Suprapubic skin (tissue), 4 donors: ENCODE measurements around the gene FOXQ1. TPM values are rescaled to one million over a fixed set of nuclear protein-coding genes. Genes with fewer than 3 reads are reported as not detected.
"Not testable (repeated sequence)": the region's sequence is repeated elsewhere in the genome, so short reads cannot be mapped to it uniquely, and the experiment has no call there.

Experiments
- DNase-seq, 2 donors: peaks; one replicate each; pipeline ENCODE4 v3.0.0-alpha.2; 2019; ENCODE audit warnings: low spot score in 2 of 2
- H3K27ac ChIP-seq: fragments of 200-600 bp; sonication (generic); one replicate; pipeline ENCODE4 v1.5.1; 2019
- H3K27me3 ChIP-seq: fragments of 200-600 bp; sonication (generic); one replicate; pipeline ENCODE4 v1.5.1; 2019
- H3K36me3 ChIP-seq: fragments of 200-600 bp; sonication (generic); one replicate; pipeline ENCODE4 v1.5.1; 2019
- H3K4me1 ChIP-seq: fragments of 200-600 bp; sonication (generic); one replicate; pipeline ENCODE4 v1.5.1; 2019
- H3K4me3 ChIP-seq: fragments of 200-600 bp; sonication (generic); one replicate; pipeline ENCODE4 v1.5.1; 2019; ENCODE audit warnings: mild to moderate bottlenecking
- H3K9me3 ChIP-seq: fragments of 200-600 bp; sonication (generic); one replicate; pipeline ENCODE4 v1.5.1; 2019
- CTCF ChIP-seq, 2 donors: fragments of 200-600 bp in 1 of 2; fragments of 450-650 bp in 1 of 2; sonication (generic) in 1 of 2; IDR thresholded peaks; one replicate each; pipeline ENCODE4 v1.5.1; 2016 to 2019; ENCODE audit warnings: antibody characterized with exemption in 2 of 2, mild to moderate bottlenecking in 1 of 2, moderate library complexity in 1 of 2
- EP300 ChIP-seq: sonication (generic); formaldehyde crosslinking; IDR thresholded peaks from one replicate; pipeline ENCODE4 v1.6.1; 2017; ENCODE audit warnings: antibody characterized with exemption
- POLR2A ChIP-seq, 2 donors: fragments of 450-650 bp; IDR thresholded peaks; one replicate each; pipeline ENCODE4 v1.6.1; 2017; ENCODE audit warnings: antibody characterized with exemption in 2 of 2, mild to moderate bottlenecking in 2 of 2, moderate library complexity in 2 of 2
- POLR2AphosphoS5 ChIP-seq, 3 donors: sonication (generic); formaldehyde crosslinking; IDR thresholded peaks; one replicate each; pipeline ENCODE4 v1.6.1; 2017; ENCODE audit warnings: antibody characterized with exemption in 3 of 3
- WGBS: methylation state at CpG from one replicate; pipeline ENCODE4 v1.1.5; 2018; 5-methylcytosine and 5-hydroxymethylcytosine counted together
- total RNA-seq, 4 donors: library from RNA; depleted of rRNA; stranded (reverse); fragments of >200 nt; gene quantifications; one replicate each; pipeline ENCODE4 v1.1.0, GENCODE V29; 2016

Gene FOXQ1
- total RNA-seq, 4 donors from 2014 or later, result 45.4 to 101 (median 80.0) TPM

- 48% methylated on average over 5 of the region's 5 CpGs for WGBS
- Histone ChIP-seq H3K4me3 (no peak overlapping the region), H3K36me3 (no peaks in the 10 kb centered on the region), H3K4me1 (no peaks in the 10 kb centered on the region), H3K27ac (no peak overlapping the region), H3K27me3 (peaks cover 10% of the 10 kb centered on the region), H3K9me3 (peaks cover 6% of the 10 kb centered on the region)
- TF ChIP-seq CTCF (IDR thresholded peaks at IDR 0.05) (no peak), EP300 (no peak), POLR2AphosphoS5 (IDR thresholded peaks at IDR 0.05) (no peak), POLR2A (IDR thresholded peaks at IDR 0.05) (no peak)
- no peak for DNase-seq
These were observed 34.7 kb downstream of the FOXQ1 start for GRCh38 chr6:1346558-1347091.

- no peak for TF ChIP-seq CTCF (IDR thresholded peaks at IDR 0.05)
- no peak for TF ChIP-seq POLR2AphosphoS5 (IDR thresholded peaks at IDR 0.05)
- Histone ChIP-seq H3K27ac (no peak overlapping the region), H3K27me3 (peaks cover 10% of the 10 kb centered on the region), H3K9me3 (peaks cover 6% of the 10 kb centered on the region), H3K4me3 (no peak overlapping the region), H3K4me1 (no peaks in the 10 kb centered on the region), H3K36me3 (no peaks in the 10 kb centered on the region)
- 75% methylated on average over 3 of the region's 3 CpGs for WGBS
- DNase-seq, result no peak
These were observed 35.3 kb downstream of the FOXQ1 start for GRCh38 chr6:1347161-1347560.

GRCh38 chr6:1348675-1349074 is 36.8 kb downstream of the FOXQ1 start:
- Histone ChIP-seq H3K9me3 (peaks cover 6% of the 10 kb centered on the region), H3K27me3 (peaks cover 15% of the 10 kb centered on the region), H3K4me3 (no peak overlapping the region), H3K4me1 (no peaks in the 10 kb centered on the region), H3K27ac (no peak overlapping the region), H3K36me3 (no peaks in the 10 kb centered on the region)
- WGBS, result 30% methylated on average over 1 of the region's 1 CpG
- TF ChIP-seq POLR2A (IDR thresholded peaks at IDR 0.05) (no peak), EP300 (no peak), CTCF (IDR thresholded peaks at IDR 0.05) (no peak), POLR2AphosphoS5 (IDR thresholded peaks at IDR 0.05) (no peak)
- DNase-seq, result no peak

- H3K27me3 ChIP-seq, result peaks cover 15% of the 10 kb centered on the region
- TF ChIP-seq POLR2A (IDR thresholded peaks at IDR 0.05) (no peak), EP300 (no peak), POLR2AphosphoS5 (IDR thresholded peaks at IDR 0.05) (no peak), CTCF (IDR thresholded peaks at IDR 0.05) (no peak)
- H3K9me3 ChIP-seq, result peaks cover 6% of the 10 kb centered on the region
- WGBS, result 60% methylated on average over 1 of the region's 1 CpG
- no peak for DNase-seq
- H3K4me3 ChIP-seq, result no peak overlapping the region
- no peak overlapping the region for H3K27ac ChIP-seq
- H3K4me1 ChIP-seq, result no peaks in the 10 kb centered on the region
- no peaks in the 10 kb centered on the region for H3K36me3 ChIP-seq
These were observed 37.8 kb downstream of the FOXQ1 start for GRCh38 chr6:1349655-1350054.

- Histone ChIP-seq H3K4me1 (no peaks in the 10 kb centered on the region), H3K4me3 (no peak overlapping the region), H3K36me3 (no peaks in the 10 kb centered on the region), H3K27me3 (peaks cover 9% of the 10 kb centered on the region), H3K9me3 (peaks cover 6% of the 10 kb centered on the region), H3K27ac (no peak overlapping the region)
- DNase-seq, result no peak
- TF ChIP-seq EP300 (no peak), CTCF (IDR thresholded peaks at IDR 0.05) (no peak), POLR2AphosphoS5 (IDR thresholded peaks at IDR 0.05) (no peak), POLR2A (IDR thresholded peaks at IDR 0.05) (no peak)
- 94% methylated on average over 2 of the region's 2 CpGs for WGBS
These were observed 39.6 kb downstream of the FOXQ1 start for GRCh38 chr6:1351381-1352008.

- H3K27me3 ChIP-seq, H3K4me3 ChIP-seq, DNase-seq, H3K27ac ChIP-seq, H3K36me3 ChIP-seq, H3K9me3 ChIP-seq, H3K4me1 ChIP-seq: not testable (repeated sequence)
These were observed 43.2 kb downstream of the FOXQ1 start for GRCh38 chr6:1355068-1355467.

GRCh38 chr6:1361717-1362116 is 49.8 kb downstream of the FOXQ1 start:
- H3K9me3 ChIP-seq, H3K4me1 ChIP-seq, H3K4me3 ChIP-seq, DNase-seq, H3K27me3 ChIP-seq, H3K27ac ChIP-seq, H3K36me3 ChIP-seq: not testable (repeated sequence)
- WGBS, result 93% methylated on average over 3 of the region's 4 CpGs
